ENCODE data around the gene PPM1E.
"Not testable (repeated sequence)": the region's sequence is repeated elsewhere in the genome, so short reads cannot be mapped to it uniquely, and the experiment has no call there.

DNA sequence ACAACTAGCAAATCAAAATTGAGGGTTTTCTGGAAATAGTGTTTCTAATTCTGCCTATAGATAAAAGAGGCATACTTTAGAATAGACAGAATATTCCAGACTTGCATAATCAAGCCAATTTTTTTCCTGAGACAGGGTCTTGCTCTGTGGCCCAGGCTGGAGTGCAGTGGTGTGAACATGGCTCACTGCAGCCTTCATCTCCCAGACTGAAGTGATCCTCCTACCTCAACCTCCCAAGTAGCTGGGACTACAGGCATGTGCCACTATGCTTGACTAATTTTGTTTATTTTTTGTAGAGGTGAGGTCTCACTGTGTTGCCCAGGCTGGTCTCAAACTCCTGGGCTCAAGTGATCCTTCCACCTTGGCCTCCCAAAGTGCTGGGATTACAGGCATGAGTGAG, 6.0 kb upstream of the PPM1E start:
- TF ChIP-seq, protein P1, sequence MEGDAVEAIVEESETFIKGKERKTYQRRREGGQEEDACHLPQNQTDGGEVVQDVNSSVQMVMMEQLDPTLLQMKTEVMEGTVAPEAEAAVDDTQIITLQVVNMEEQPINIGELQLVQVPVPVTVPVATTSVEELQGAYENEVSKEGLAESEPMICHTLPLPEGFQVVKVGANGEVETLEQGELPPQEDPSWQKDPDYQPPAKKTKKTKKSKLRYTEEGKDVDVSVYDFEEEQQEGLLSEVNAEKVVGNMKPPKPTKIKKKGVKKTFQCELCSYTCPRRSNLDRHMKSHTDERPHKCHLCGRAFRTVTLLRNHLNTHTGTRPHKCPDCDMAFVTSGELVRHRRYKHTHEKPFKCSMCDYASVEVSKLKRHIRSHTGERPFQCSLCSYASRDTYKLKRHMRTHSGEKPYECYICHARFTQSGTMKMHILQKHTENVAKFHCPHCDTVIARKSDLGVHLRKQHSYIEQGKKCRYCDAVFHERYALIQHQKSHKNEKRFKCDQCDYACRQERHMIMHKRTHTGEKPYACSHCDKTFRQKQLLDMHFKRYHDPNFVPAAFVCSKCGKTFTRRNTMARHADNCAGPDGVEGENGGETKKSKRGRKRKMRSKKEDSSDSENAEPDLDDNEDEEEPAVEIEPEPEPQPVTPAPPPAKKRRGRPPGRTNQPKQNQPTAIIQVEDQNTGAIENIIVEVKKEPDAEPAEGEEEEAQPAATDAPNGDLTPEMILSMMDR (IDR thresholded peaks at IDR 0.05; ENCODE audit: low read depth, low read length, poor library complexity, severe bottlenecking): not testable (repeated sequence)
- not testable (repeated sequence) for TF ChIP-seq EZH2phosphoT487 (IDR thresholded peaks at IDR 0.05; ENCODE audit: borderline replicate concordance, low read length)

All from DOHH2 (cell line).